ENCODE data around the gene VPS50. TPM values are rescaled to one million over a fixed set of nuclear protein-coding genes. Genes with fewer than 3 reads are reported as not detected.

Gene VPS50
- total RNA-seq, 1 experiment from 2014 or later, result 15.1 TPM

DNA sequence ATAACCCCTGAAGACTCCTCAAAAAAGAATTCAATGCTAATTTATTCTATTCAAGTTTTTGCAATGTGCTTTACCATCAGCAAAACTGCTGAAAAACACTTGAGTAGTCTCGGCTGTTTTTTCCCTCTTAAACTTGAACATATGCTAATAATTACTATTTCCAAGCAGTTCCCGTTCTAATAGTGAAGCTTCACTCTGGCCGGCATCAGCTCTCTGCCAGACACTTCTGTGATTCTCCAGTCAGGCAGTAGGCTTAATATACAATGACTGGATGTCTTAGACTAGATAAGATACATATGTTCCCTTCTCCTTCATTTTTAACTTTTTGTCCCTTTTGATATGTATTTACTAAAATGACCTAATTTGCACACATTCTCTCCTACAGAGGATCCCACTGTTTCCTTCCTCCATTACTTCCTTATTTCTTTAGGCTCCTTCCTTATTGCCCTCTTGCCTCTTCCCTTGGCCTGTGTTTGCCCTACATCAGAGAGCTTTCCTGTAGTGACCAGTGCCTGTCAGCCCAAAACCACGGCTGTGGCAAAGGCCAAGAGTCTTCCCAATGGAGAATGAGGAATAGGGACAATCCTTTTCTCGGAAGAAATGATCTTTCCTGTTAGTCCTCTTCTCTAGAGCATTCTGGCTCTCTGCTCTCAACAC, 29.4 kb upstream of the VPS50 start:
- H3K4me2 ChIP-seq (ENCODE audit: low read length), result no peak overlapping the region
- ChIA-PET CTCF (no interaction called here), POLR2A (no interaction called here), RAD21 (ENCODE audit: low non-redundant PET in 1 of 2, low total read pairs in 2 of 2, uncharacterized antibody in 2 of 2, unreplicated experiment in 2 of 2) (no interaction called here)
- no peaks in the 10 kb centered on the region for H3K36me3 ChIP-seq (ENCODE audit: control insufficient read depth in 1 of 2, insufficient read depth in 2 of 2, low read length in 2 of 2)
- H3K4me3 ChIP-seq (replicated peaks in 1 of 2; ENCODE audit: low read depth in 1 of 2, low read length in 2 of 2), result no peak overlapping the region
- H3K4me1 ChIP-seq (ENCODE audit: control insufficient read depth in 1 of 2, insufficient read depth in 2 of 2, low read length in 2 of 2), result no peaks in the 10 kb centered on the region
- no peak overlapping the region for H3K9ac ChIP-seq (ENCODE audit: low read length)
- ATAC-seq (no peak), DNase-seq (ENCODE audit: low read depth, low spot score) (no peak)
- H3K27ac ChIP-seq (ENCODE audit: low read depth, low read length), result no peak overlapping the region
- H3K9me3 ChIP-seq (ENCODE audit: control insufficient read depth in 1 of 2, insufficient read depth in 1 of 2, low read depth in 1 of 2, low read length in 2 of 2), result no peaks in the 10 kb centered on the region
- no TSS peak for BruUV-seq (replicated peaks)
- no peaks in the 10 kb centered on the region for H4K20me1 ChIP-seq (ENCODE audit: insufficient read depth)
- no peak for TF ChIP-seq FOSL1 (IDR thresholded peaks at IDR 0.05; ENCODE audit: low read depth)
- TF ChIP-seq, protein P1, sequence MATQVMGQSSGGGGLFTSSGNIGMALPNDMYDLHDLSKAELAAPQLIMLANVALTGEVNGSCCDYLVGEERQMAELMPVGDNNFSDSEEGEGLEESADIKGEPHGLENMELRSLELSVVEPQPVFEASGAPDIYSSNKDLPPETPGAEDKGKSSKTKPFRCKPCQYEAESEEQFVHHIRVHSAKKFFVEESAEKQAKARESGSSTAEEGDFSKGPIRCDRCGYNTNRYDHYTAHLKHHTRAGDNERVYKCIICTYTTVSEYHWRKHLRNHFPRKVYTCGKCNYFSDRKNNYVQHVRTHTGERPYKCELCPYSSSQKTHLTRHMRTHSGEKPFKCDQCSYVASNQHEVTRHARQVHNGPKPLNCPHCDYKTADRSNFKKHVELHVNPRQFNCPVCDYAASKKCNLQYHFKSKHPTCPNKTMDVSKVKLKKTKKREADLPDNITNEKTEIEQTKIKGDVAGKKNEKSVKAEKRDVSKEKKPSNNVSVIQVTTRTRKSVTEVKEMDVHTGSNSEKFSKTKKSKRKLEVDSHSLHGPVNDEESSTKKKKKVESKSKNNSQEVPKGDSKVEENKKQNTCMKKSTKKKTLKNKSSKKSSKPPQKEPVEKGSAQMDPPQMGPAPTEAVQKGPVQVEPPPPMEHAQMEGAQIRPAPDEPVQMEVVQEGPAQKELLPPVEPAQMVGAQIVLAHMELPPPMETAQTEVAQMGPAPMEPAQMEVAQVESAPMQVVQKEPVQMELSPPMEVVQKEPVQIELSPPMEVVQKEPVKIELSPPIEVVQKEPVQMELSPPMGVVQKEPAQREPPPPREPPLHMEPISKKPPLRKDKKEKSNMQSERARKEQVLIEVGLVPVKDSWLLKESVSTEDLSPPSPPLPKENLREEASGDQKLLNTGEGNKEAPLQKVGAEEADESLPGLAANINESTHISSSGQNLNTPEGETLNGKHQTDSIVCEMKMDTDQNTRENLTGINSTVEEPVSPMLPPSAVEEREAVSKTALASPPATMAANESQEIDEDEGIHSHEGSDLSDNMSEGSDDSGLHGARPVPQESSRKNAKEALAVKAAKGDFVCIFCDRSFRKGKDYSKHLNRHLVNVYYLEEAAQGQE (IDR thresholded peaks at IDR 0.05; ENCODE audit: low read depth), result no peak
- TF ChIP-seq EGR1 (IDR thresholded peaks at IDR 0.05; ENCODE audit: low read depth), result no peak
- TF ChIP-seq SP1 (IDR thresholded peaks at IDR 0.05; ENCODE audit: low read depth), result no peak
- no peak for TF ChIP-seq JUND (IDR thresholded peaks at IDR 0.05)
- TF ChIP-seq, protein P2, sequence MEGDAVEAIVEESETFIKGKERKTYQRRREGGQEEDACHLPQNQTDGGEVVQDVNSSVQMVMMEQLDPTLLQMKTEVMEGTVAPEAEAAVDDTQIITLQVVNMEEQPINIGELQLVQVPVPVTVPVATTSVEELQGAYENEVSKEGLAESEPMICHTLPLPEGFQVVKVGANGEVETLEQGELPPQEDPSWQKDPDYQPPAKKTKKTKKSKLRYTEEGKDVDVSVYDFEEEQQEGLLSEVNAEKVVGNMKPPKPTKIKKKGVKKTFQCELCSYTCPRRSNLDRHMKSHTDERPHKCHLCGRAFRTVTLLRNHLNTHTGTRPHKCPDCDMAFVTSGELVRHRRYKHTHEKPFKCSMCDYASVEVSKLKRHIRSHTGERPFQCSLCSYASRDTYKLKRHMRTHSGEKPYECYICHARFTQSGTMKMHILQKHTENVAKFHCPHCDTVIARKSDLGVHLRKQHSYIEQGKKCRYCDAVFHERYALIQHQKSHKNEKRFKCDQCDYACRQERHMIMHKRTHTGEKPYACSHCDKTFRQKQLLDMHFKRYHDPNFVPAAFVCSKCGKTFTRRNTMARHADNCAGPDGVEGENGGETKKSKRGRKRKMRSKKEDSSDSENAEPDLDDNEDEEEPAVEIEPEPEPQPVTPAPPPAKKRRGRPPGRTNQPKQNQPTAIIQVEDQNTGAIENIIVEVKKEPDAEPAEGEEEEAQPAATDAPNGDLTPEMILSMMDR (IDR thresholded peaks at IDR 0.05 in 2 of 3, conservative IDR thresholded peaks at IDR 0.05 in 1 of 3; ENCODE audit: borderline replicate concordance in 1 of 3, insufficient read depth in 1 of 3, low read depth in 2 of 3, low read length in 2 of 3), result no peak
- no peak for TF ChIP-seq ZNF274 (IDR thresholded peaks at IDR 0.05; ENCODE audit: low read depth, low read length)
- TF ChIP-seq SIN3A (IDR thresholded peaks at IDR 0.05; ENCODE audit: low read depth), result no peak
- TF ChIP-seq, protein P3, sequence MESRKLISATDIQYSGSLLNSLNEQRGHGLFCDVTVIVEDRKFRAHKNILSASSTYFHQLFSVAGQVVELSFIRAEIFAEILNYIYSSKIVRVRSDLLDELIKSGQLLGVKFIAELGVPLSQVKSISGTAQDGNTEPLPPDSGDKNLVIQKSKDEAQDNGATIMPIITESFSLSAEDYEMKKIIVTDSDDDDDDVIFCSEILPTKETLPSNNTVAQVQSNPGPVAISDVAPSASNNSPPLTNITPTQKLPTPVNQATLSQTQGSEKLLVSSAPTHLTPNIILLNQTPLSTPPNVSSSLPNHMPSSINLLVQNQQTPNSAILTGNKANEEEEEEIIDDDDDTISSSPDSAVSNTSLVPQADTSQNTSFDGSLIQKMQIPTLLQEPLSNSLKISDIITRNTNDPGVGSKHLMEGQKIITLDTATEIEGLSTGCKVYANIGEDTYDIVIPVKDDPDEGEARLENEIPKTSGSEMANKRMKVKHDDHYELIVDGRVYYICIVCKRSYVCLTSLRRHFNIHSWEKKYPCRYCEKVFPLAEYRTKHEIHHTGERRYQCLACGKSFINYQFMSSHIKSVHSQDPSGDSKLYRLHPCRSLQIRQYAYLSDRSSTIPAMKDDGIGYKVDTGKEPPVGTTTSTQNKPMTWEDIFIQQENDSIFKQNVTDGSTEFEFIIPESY (IDR thresholded peaks at IDR 0.05; ENCODE audit: extremely low read depth, insufficient replicate concordance, low read length), result no peak
- TF ChIP-seq EZH2phosphoT487 (IDR thresholded peaks at IDR 0.05; ENCODE audit: borderline replicate concordance), result no peak
- no peak for TF ChIP-seq CBX3 (IDR thresholded peaks at IDR 0.05; ENCODE audit: low read depth)
- no peak for TF ChIP-seq TCF7L2 (IDR thresholded peaks at IDR 0.05; ENCODE audit: borderline replicate concordance, extremely low read depth, insufficient read depth, insufficient read length)
- no peak for TF ChIP-seq ELF1 (IDR thresholded peaks at IDR 0.05; ENCODE audit: borderline replicate concordance, low read depth)
- TF ChIP-seq, protein P4, sequence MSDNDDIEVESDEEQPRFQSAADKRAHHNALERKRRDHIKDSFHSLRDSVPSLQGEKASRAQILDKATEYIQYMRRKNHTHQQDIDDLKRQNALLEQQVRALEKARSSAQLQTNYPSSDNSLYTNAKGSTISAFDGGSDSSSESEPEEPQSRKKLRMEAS (IDR thresholded peaks at IDR 0.05), result no peak
- no peak for TF ChIP-seq POLR2AphosphoS5 (IDR thresholded peaks at IDR 0.05; ENCODE audit: low read depth, low read length)
- no peak for TF ChIP-seq ZFX (IDR thresholded peaks at IDR 0.05)
- no peak for TF ChIP-seq RAD21 (IDR thresholded peaks at IDR 0.05; ENCODE audit: low read depth)
- TF ChIP-seq, protein P5, sequence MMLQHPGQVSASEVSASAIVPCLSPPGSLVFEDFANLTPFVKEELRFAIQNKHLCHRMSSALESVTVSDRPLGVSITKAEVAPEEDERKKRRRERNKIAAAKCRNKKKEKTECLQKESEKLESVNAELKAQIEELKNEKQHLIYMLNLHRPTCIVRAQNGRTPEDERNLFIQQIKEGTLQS (IDR thresholded peaks at IDR 0.05), result no peak
- TF ChIP-seq YY1 (IDR thresholded peaks at IDR 0.05; ENCODE audit: extremely low read depth, insufficient replicate concordance, low read depth, low read length), result no peak
- no peak for TF ChIP-seq CEBPB (IDR thresholded peaks at IDR 0.05; ENCODE audit: low read depth)
- no peaks in the 10 kb centered on the region for H3K79me2 ChIP-seq (ENCODE audit: insufficient read depth, low read length)
- intact Hi-C loops (cut with micrococcal nuclease), result no loop called here
- H3K27me3 ChIP-seq (ENCODE audit: insufficient read depth, low read length), result peaks cover 10% of the 10 kb centered on the region; the same call in 1 of the 2 replicates
- H3K9me2 ChIP-seq (ENCODE audit: insufficient read depth), result no peaks in the 10 kb centered on the region
- H2AFZ ChIP-seq (ENCODE audit: low read depth, low read length, poor library complexity, severe bottlenecking), result no peak overlapping the region
